ENCODE results near the gene TPBGL. TPM values are rescaled to one million over a fixed set of nuclear protein-coding genes. Genes with fewer than 3 reads are reported as not detected.
A peak's percentile ranks its signal among the peaks of the same experiment; 100 is the strongest.

TPBGL gene
- total and polyA plus RNA-seq, 2 donors (not counting 3 experiments of a cell fraction or from before 2014, with no cell fraction given): not detected

- dilution Hi-C loops (cut with MboI; ENCODE audit: extremely low pct_ligation_motif_present, low sequenced_read_pairs): no loop called here
- POLR2A ChIA-PET: interaction anchor here (0.6 to 1.8 kb wide), 2 partner anchors 8 to 43 kb away, joined by 4 to 5 read pairs; no protein-coding TSS in a partner anchor
- CTCF ChIA-PET: interaction anchor here (0.9 to 9.9 kb wide), 11 partner anchors 8 to 494 kb away, joined by 3 to 125 read pairs (median 5); no protein-coding TSS in a partner anchor
Observed at GRCh38 chr11:75196426-75196825, 44.1 kb upstream of the TPBGL start.

More at GRCh38 chr11:75196426-75196825, 44.1 kb upstream of the TPBGL start:
- Histone ChIP-seq H3K27me3 (ENCODE audit: control insufficient read depth in 2 of 2, insufficient read depth in 2 of 2, low read length in 2 of 2) (no peaks in the 10 kb centered on the region), H3K9me3 (replicated peaks; ENCODE audit: control insufficient read depth, insufficient read depth, low read length) (no peaks in the 10 kb centered on the region), H4K20me1 (replicated peaks; ENCODE audit: control insufficient read depth, extremely low read depth, insufficient read depth, low read length) (no peaks in the 10 kb centered on the region), H2AFZ (ENCODE audit: low read depth, low read length) (no peak overlapping the region), H3K9ac (replicated peaks; ENCODE audit: extremely low read depth, insufficient read depth, low read length) (no peak overlapping the region), H3K27ac (ENCODE audit: insufficient read depth, low read depth, low read length) (no peak overlapping the region), H3K4me3 (replicated peaks in 1 of 3; ENCODE audit: insufficient read depth in 1 of 3, low read depth in 1 of 3, low read length in 3 of 3) (no peak overlapping the region), H3K4me2 (ENCODE audit: insufficient read depth, low read length) (no peak overlapping the region), H3K36me3 (ENCODE audit: control insufficient read depth in 2 of 2, extremely low read depth in 1 of 2, insufficient read depth in 2 of 2, low read length in 2 of 2) (no peaks in the 10 kb centered on the region), H3K9me1 (replicated peaks; ENCODE audit: control insufficient read depth, extremely low read depth, insufficient read depth, low read length) (no peaks in the 10 kb centered on the region), H3K79me2 (ENCODE audit: control insufficient read depth, insufficient read depth, low read length) (no peaks in the 10 kb centered on the region), H3K4me1 (ENCODE audit: control insufficient read depth, extremely low read depth, insufficient read depth, low read length) (peaks cover 4% of the 10 kb centered on the region)
- intact Hi-C loops (cut with micrococcal nuclease): no loop called here
- no TSS peak for BruUV-seq (replicated peaks)
- TF ChIP-seq MAX (IDR thresholded peaks at IDR 0.05; ENCODE audit: insufficient read depth, insufficient read length) (no peak), JUN (IDR thresholded peaks at IDR 0.05; ENCODE audit: borderline replicate concordance, insufficient read depth, insufficient read length, low read depth) (no peak), POLR2AphosphoS5 (IDR thresholded peaks at IDR 0.05; ENCODE audit: insufficient read depth, low read depth, low read length) (no peak), FOS (IDR thresholded peaks at IDR 0.05; ENCODE audit: borderline replicate concordance, insufficient read depth, low read length) (no peak), EZH2 (IDR thresholded peaks at IDR 0.05; ENCODE audit: borderline replicate concordance, low read depth, low read length, severe bottlenecking) (no peak), POLR2A (IDR thresholded peaks at IDR 0.05; ENCODE audit: low read depth, low read length) (no peak), GATA2 (IDR thresholded peaks at IDR 0.05; ENCODE audit: insufficient read depth, insufficient read length, low read depth, low read length) (no peak), CTCF (IDR thresholded peaks at IDR 0.05; ENCODE audit: extremely low read depth in 1 of 2, insufficient read depth in 1 of 2, low read depth in 1 of 2, low read length in 2 of 2) (no peak)
- FAIRE-seq: no peak
- DNase-seq (ENCODE audit: low read depth, low spot score): peak; percentile 7

Measured in endothelial cell of umbilical vein (primary cell).